NCI-H82 (cell line): ENCODE data around the gene PDLIM7.
A peak's percentile ranks its signal among the peaks of the same experiment; 100 is the strongest.

Source experiments
- DNase-seq: peaks from one replicate; lab custom pipeline; 2025; lab: John Stamatoyannopoulos, UW

PDLIM7 gene

GRCh38 chr5:177456591-177456964, 40.8 kb downstream of the PDLIM7 start:
- DNase-seq: no peak

GRCh38 chr5:177455661-177456590, 41.5 kb downstream of the PDLIM7 start:
- DNase-seq: peak; percentile 95

GRCh38 chr5:177455036-177455660, 42.3 kb downstream of the PDLIM7 start:
- peak; percentile 86 for DNase-seq

GRCh38 chr5:177454397-177455035, 42.9 kb downstream of the PDLIM7 start:
- peak; percentile 88 for DNase-seq

- peak; percentile 66 for DNase-seq
Measured at GRCh38 chr5:177453852-177454396, 43.5 kb downstream of the PDLIM7 start.

GRCh38 chr5:177452688-177453638, 44.4 kb downstream of the PDLIM7 start:
- DNase-seq: no peak

- no peak for DNase-seq
Measured at GRCh38 chr5:177450667-177451424, 46.6 kb downstream of the PDLIM7 start.

- DNase-seq: peak; percentile 36
Measured at GRCh38 chr5:177449140-177450061, 48.0 kb downstream of the PDLIM7 start.

- no peak for DNase-seq
Measured at GRCh38 chr5:177448244-177448950, 49.0 kb downstream of the PDLIM7 start.

- no peak for DNase-seq
Measured at GRCh38 chr5:177447611-177448243, 49.7 kb downstream of the PDLIM7 start.

GRCh38 chr5:177447066-177447610, 50.3 kb downstream of the PDLIM7 start:
- DNase-seq: peak; percentile 71

GRCh38 chr5:177446200-177447065, 51.0 kb downstream of the PDLIM7 start, which contains the start of gene PRR7:
PRR7 (plus strand) TSS chr5:177446814; CDS start chr5:177455068, 8,254 bp downstream.
- DNase-seq: peak; percentile 83

GRCh38 chr5:177445917-177446199, 51.5 kb downstream of the PDLIM7 start:
- DNase-seq: no peak

- no peak for DNase-seq
Measured at GRCh38 chr5:177445052-177445916, 52.1 kb downstream of the PDLIM7 start.

- peak; percentile 47 for DNase-seq
Measured at GRCh38 chr5:177444106-177445051, 53.0 kb downstream of the PDLIM7 start.
